ENCODE measurements around the gene SLC25A39.
"Not testable (repeated sequence)": the region's sequence is repeated elsewhere in the genome, so short reads cannot be mapped to it uniquely, and the experiment has no call there.

The SLC25A39 gene

GRCh38 chr17:44353672-44354331 is 29.2 kb upstream of the SLC25A39 start:
- peak; percentile 12 for DNase-seq

GRCh38 chr17:44352828-44353671 is 28.4 kb upstream of the SLC25A39 start:
- no peak for DNase-seq

GRCh38 chr17:44351961-44352827 is 27.6 kb upstream of the SLC25A39 start:
- DNase-seq = no peak

- DNase-seq = no peak
These were observed 26.8 kb upstream of the SLC25A39 start for GRCh38 chr17:44351464-44351863.

GRCh38 chr17:44350733-44351226 is 26.2 kb upstream of the SLC25A39 start:
- peak; percentile 75 for DNase-seq

- no peak for DNase-seq
These were observed 25.0 kb upstream of the SLC25A39 start for GRCh38 chr17:44349553-44350070.

- no peak for DNase-seq
These were observed 24.4 kb upstream of the SLC25A39 start for GRCh38 chr17:44348988-44349364.

- no peak for DNase-seq
These were observed 23.8 kb upstream of the SLC25A39 start for GRCh38 chr17:44348234-44348987.

- DNase-seq = not testable (repeated sequence)
These were observed 22.8 kb upstream of the SLC25A39 start for GRCh38 chr17:44347206-44348055.

GRCh38 chr17:44346064-44346844 is 21.6 kb upstream of the SLC25A39 start:
- no peak for DNase-seq

- DNase-seq = peak; percentile 53
These were observed 20.9 kb upstream of the SLC25A39 start for GRCh38 chr17:44345454-44346026.

- peak; percentile 88 for DNase-seq
These were observed 20.4 kb upstream of the SLC25A39 start, which contains the start of gene GRN for GRCh38 chr17:44344939-44345453. TSS of gene GRN (plus strand) at chr17:44345302. CDS start at chr17:44349165, 3,863 bp downstream.

GRCh38 chr17:44343510-44344209 is 19.0 kb upstream of the SLC25A39 start:
- no peak for DNase-seq

GRCh38 chr17:44340553-44340952 is 15.9 kb upstream of the SLC25A39 start:
- DNase-seq = not testable (repeated sequence)

GRCh38 chr17:44338702-44339101 is 14.1 kb upstream of the SLC25A39 start:
- peak; percentile 23 for DNase-seq

GRCh38 chr17:44335968-44336367 is 11.3 kb upstream of the SLC25A39 start:
- no peak for DNase-seq

- DNase-seq = no peak
These were observed 10.9 kb upstream of the SLC25A39 start for GRCh38 chr17:44335564-44335963.

GRCh38 chr17:44334727-44335126 is 10.1 kb upstream of the SLC25A39 start:
- DNase-seq = no peak

GRCh38 chr17:44334315-44334714 is 9.7 kb upstream of the SLC25A39 start:
- no peak for DNase-seq
